ENCODE measurements around the gene RAB3A.
"Not testable (repeated sequence)": the region's sequence is repeated elsewhere in the genome, so short reads cannot be mapped to it uniquely, and the experiment has no call there.

RAB3A gene

GRCh38 chr19:18221815-18222725 is 18.2 kb upstream of the RAB3A start:
- no peak for FAIRE-seq

GRCh38 chr19:18220632-18221275 is 16.9 kb upstream of the RAB3A start:
- no peak for FAIRE-seq

DNA sequence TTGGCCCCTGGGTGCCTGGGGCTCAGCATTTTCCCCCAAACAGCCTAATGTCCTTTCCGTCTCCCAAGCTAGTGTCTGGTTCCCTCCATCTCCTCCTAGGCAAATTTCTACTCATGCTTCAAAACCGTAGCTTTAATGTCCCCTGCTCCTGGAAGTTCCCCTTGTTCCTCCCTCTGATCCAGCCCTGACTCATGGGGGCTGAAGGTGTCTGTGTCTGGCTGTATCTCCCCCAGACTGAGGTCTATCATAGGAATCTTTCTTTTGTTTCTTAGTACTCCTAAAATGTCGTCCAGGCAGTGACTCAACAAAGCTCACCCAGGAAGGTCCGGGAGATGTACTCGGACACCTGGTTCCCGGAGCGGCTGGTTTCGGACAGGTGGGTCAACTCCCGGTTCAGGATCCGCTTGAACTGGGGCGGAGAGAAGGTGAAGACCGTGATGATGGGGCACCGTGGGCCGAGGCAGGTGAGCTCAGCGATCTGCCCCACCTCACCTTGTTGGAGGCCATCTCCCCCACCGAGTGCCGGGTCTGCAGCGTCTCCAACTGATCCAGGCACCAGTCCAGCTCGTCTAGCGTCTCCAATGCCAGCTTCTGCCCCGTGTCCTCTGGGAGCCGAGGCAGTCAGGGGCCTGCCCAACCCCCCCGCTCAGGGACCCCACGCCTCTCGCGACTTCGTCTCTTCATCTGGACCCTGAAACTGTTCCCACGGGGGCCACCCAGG is 16.2 kb upstream of the RAB3A start:
- FAIRE-seq, result no peak

GRCh38 chr19:18218600-18218999 is 14.8 kb upstream of the RAB3A start:
- FAIRE-seq, result no peak

DNA sequence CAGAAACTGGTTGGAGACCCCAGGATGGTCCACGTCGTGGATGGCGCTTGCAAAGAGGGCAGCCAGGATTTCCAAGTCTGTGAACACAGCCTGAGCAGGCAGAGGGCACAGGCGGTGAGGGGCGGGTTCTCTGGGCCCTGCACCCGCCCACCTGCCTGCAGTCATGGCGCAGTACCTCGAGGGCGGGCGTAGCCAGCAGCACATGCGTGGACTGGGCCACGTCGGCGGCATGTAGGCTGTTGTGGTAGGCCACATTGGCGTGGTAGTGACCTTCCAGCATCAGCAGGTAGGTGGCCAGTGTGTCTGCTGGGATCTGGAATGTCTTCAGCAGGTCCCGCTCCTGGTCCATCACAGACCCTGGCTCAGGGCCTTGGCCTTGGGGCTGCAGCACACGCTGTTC is 14.3 kb upstream of the RAB3A start:
- no peak for FAIRE-seq

GRCh38 chr19:18216789-18217188 is 12.9 kb upstream of the RAB3A start:
- no peak for FAIRE-seq

GRCh38 chr19:18214779-18215433 is 11.1 kb upstream of the RAB3A start:
- FAIRE-seq, result no peak

GRCh38 chr19:18211683-18212082 is 7.8 kb upstream of the RAB3A start:
- no peak for FAIRE-seq

GRCh38 chr19:18209912-18210311 is 6.1 kb upstream of the RAB3A start:
- not testable (repeated sequence) for FAIRE-seq

DNA sequence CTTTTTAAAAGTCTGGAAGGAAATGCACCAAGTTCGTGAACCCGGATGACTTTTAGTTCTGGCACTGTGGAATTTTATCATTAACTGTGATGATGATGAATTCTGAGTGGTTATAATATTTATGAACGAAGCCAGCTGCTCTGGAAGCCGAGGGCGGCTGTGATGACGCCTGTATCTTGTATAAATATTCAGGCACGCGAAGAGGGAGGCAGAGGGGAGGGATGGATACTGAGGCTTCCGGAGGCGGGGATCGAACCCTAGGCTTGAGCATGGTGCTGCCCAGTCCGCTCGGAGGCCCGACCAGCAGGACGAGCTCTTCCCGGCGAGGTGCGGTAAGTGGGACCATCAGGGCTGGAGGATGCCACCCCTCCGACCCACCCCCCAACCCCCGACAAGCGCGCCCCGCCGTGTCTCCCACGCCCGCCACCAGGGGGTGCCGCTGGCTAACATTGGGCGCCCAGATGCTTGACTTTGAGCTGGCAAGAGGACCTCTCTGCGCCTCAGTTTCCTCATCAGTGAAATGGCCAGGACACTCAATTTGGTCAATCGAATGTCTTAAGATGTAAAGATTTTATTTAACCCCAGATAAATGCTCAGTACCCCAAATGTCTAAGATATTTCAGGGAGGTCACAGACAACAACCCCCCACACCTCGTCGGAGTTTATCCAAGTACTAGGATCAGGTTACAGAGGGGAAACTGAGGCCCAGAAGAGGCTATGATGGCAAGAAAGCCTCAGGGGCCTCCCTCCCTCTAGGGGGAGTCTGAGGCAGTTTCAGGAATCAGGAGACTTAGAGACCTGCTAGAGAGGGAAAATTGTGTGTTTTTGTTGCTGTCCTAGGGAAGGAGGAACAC is 4.5 kb upstream of the RAB3A start:
- no peak for FAIRE-seq

DNA sequence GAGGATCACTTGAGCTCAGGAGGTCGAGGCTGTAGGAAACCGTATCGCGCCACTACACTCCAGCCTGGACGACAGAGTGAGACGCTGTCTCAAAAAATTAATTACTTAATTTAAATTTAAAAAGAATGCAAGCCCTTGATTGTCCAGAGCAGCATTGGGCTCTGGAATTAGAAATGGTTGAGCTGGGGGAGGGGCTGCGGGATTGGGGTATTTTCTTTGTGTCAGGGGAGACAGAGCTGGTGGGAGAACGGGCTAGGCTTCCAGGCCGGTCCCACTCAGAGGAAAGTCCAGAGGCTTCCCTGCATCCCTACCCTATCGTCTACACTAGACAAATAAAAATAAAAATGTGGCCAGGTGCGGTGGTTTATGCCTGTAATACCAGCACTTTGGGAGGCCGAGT is 2.2 kb upstream of the RAB3A start:
- FAIRE-seq, result no peak

DNA sequence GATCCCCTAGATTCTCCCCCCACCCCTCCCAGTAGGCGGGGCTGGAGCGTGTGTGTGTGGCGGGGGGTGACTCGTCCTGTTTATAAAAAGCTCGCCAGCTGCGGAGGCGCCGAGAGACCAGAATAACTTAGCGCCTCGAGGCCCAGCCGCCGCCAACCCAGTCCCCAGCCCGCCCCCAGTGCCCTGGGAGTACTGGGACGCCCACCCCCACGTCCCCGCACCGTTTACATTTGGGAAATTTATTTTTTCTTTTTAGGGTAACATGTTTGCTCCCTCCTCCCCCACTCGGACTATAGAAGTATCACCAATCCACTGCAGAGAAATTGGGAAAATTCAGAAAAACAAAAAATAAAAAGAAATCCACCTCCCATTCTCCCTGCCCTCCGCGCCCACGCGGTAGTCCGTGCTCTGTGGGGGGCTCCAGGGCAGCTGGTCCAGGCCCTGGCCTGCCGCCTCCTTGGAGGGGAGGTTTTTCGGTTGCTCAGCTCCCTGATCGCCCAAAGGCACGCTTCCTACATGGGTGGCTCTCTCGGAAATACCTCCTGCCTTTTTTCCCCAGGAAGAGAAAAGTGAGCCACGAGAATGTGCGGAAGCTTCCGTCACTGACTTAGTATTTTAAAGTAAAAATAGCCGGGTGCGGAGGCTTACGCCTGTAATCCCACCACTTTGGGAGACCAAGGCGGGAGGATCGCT is 1.5 kb upstream of the RAB3A start:
- no peak for FAIRE-seq

- no peak for FAIRE-seq
Observed at GRCh38 chr19:18204394-18205199, 755 bp upstream of the RAB3A start.

GRCh38 chr19:18203408-18203862 is 407 bp downstream of the RAB3A start:
- no peak for FAIRE-seq

DNA sequence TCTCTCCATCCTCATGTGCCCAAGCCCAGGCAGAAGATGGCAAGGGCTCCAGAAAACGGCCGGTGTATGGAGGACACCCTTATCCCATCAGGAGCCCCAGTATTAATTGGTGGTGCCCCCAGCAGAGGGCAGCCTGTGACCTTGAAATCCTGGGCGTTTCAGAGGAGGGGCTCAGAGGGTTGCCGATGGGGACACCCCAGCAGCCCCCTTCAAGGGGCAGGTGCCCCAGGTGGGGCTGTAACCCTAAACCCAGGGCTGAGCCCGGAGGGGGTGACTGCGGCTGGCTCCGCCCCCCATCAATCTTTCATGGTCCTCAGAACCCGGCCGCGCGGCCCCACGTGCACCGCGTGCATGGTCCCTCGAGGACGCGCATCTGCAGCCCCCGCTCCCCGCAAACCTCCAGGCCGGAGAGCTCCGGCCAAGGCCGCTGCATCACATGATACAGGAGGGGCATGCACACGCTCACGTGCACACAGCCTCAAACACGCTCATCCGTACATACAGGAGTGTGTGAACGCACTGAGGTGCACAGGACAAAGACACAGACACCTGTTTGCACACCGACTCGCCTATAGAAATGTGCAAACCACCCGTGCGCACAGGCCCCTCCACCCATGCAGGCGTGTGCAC is 949 bp downstream of the RAB3A start:
- no peak for FAIRE-seq

DNA sequence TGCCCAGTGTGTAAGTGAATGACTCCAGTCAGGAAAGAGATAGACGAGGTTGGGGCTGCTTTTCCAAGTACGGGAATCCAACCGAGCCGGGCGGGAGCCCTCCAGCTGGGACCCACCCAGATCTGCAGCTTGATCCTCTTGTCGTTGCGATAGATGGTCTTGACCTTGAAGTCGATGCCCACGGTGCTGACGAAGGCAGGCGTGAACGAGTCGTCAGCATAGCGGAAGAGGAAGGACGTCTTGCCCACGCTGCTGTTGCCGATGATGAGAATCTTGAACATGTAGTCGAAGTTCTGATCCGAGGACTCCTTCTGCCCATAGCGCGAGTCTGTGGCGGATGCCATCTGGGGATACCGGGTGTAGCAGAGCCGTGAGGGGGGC is 1.5 kb downstream of the RAB3A start:
- no peak for FAIRE-seq

DNA sequence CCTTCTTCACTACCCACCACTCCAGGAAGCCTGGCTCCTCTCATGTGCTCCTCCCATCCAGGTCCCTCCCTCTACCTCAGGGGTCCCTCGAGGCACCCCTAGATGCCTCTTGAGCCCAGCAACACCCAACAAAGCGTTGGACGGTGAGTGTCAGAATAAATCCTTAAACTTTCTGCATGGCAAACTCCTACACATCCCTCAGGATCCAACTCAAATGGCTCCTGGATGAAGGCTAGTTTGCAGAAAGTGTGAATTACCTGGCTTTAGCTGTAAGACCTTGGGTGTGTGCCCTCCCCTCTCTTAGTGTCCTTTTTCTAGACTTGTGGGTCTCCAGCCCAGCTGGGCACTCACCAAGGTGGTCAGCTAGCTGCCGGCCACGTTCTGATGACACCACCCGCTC is 5.5 kb downstream of the RAB3A start:
- FAIRE-seq, result no peak

- FAIRE-seq, result no peak
Observed at GRCh38 chr19:18197941-18198340, 5.9 kb downstream of the RAB3A start.

DNA sequence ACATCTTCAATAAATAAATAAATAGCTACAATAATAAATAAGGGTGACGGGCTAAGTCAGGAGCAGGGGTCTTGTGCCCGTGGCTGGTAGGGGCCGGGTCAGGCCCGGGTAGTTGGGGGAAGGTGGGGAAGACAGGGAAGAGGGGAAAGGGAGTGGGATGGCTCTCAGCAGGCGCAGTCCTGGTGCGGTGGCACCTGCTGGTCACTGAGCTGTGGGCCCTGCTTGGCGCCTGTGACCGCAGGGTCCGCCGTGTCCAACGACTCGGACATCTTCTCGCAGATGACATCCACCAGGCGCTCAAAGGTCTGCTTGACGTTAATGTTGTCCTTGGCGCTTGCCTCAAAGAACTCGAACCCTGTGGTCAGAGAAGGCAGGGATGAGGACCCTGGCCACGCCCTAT is 6.5 kb downstream of the RAB3A start:
- no peak for FAIRE-seq

GRCh38 chr19:18196511-18196845 is 7.4 kb downstream of the RAB3A start:
- no peak for FAIRE-seq
